NCI-H510A treated with DMSO at 0.1 percent for 48 hours (cell line): ENCODE results near the gene PMPCB.

ENCODE experiments used
- DNase-seq: peaks from one replicate; lab custom pipeline; 2025; lab: John Stamatoyannopoulos, UW

PMPCB gene

DNA sequence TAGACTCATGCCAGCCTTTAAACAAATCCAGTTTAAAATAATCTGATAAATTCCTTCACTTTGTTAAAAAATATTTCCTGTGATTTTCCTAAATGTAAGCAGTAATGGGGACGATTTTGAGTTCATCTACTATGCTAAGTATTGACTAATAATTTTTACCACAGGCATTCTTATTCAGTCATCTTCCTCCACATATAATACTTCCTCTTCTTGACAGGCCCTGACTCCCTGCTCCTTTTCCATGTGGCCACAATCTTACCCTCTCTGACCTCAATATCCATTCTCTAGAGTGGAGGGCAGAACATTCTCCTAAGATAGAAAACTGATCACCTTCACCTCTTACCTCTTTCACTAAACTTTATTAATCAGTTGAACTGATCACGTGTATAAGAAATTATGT is 39.5 kb downstream of the PMPCB start:
- no peak for DNase-seq

DNA sequence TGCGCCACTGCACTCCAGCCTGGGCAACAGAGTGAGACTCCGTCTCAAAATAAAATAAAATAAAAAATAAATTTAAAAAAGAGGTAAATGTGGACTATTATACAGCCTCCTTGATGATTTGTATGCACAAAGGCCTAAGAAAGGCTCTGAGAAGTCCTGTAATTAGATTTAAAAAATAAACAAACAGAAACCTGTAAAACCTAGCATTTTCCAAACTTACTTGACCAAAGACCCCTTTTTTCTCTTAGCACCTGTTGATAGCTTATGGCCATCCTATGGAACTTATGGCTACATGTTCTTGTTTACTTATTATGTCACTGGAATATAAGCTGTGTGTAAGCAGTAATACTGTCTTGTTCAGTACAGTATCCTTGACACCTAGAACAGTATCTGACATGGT is 41.6 kb downstream of the PMPCB start:
- no peak for DNase-seq

GRCh38 chr7:103341466-103341865 is 44.2 kb downstream of the PMPCB start:
- DNase-seq: no peak

DNA sequence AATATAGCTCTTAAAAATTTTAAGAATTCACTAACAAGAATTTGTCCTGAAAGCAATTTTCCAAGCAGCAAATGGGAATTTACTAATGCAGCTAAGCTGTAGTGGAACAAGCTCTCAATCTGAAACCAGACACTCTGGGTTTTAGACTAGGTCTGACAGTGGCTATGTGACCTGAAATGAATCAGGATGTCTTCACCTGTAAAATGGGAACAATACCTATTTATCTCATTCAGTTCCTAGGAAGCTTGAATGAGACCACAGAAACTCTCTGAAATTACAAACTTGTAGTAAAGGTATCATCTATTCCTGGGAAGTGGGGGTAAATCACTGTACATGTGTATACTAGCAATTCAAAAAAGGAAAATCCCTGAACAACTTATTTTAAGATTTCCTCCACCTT is 46.1 kb downstream of the PMPCB start:
- no peak for DNase-seq

DNA sequence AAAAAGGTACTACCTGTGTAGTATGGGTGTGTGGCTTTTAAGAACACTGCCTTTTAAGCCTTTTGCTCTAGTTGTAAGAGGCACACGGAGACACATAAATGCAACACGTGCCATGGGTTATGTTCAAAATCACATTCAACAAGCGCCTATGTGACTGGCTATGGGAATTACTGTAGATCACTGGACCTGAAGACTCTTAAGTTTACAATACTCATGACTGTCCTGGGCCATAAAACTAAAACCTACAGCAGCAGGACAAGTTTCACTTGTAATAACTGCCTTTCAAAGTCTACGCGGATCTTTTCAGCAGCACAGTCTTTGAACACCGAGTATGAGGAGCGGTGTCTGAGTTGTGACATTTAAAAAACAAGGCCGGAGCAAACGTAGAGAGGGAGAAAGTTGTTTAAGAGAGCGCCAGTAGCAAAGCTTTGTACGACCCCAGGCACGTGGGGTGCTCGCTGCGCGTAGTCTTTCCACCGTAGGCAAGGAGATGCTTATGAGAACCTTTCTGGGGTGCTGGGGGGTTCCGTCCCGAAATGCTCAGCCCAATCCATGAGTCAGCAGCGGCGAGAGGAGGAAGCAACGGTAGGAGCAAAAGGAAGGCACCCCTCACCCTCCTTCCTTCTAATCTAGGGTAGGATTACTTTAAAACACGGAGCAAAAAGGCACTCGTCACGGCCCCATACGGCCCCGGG is 46.7 kb downstream of the PMPCB start:
- DNase-seq: no peak

DNA sequence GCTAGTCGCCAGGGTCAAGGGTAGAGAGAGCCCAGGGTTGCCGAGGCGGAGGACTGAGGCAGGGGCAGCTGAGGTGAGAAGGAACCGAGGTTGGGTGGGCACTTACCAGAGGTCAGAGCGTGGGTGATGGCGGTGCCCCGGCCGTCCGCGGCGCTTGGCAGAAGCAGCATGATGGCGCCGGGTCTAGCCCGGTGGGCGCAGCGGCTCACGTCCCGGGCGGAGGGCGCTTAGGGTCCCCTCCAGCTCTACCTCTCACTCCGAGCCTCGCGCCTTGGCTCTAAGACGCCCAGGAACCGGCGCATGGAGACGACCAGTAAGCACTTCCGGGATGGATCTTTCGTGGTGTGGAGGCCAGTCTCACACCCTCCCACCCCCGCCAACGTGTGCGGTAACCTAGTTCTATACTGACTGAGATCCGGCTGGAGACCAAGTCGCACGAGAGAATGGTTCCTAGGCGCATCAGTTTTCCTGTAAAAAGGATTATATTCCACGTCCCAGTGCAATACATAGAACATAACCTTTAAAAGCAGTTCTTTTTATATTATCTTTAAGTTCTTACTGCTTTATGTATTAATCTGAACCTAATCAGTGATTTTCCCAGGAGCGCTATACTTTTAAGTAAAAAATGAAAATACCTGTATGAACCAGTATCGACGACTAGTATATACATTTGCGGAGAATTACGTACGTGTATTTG is 47.4 kb downstream of the PMPCB start, which contains the start of gene DNAJC2:
TSS of gene DNAJC2 (minus strand) at position 315 of the 697 bp plus-strand sequence. CDS start at position 170, 145 bp downstream.
- peak; percentile 68 for DNase-seq

DNA sequence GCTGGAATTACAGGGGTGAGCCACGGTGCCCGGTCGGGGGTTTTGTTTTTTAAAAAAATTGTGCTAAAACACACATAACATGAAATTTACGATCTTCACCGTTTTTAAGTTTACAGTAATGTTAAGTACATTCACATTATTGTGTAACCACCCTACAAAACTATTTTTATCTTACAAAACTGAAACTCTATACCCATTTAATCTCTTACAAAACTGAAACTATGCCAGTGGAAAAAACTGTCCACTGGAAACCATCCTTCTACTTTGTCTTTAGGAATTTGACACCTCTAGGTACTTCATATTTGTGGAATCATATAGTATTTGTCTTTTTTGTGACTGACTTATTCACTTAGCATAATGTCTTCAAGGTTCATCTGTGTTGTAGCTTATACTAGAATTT is 49.2 kb downstream of the PMPCB start:
- DNase-seq: no peak

DNA sequence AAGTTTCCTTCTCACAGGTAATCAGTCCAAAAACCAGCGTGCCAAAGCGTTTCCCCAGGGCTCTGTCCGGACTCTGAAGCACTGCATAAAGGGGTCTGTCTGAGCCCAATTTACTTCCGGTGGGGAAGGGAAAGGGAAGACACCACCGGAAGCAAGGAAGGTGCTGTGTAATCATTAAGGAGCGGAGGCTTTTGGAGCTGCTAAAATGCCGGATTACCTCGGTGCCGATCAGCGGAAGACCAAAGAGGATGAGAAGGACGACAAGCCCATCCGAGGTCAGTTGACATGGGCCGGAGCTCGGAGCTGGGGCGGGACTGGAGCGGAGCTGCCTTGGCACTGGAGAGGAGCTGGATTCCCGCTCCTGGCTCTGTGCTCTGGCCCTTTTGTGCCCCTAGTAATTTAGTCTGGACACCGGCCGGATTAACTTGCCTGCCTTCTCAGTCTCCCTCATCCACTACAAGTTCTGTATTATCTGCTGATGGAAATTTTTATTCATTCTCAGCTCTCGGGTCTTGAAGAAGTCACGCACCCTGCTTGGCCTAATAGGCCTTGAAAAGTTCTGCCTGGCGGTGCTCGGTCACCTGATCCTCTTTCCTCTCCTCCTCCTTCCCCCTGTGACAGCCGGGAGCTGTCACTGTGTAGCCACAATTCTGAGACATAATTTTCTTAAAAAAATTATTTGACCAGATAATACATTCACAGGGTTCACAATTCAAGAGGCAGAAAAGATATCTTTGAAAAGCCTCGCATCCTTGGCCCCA is 50.5 kb downstream of the PMPCB start, which contains the start of gene PSMC2:
TSS of gene PSMC2 (plus strand) at position 137 of the 761 bp plus-strand sequence. CDS start at position 206, 69 bp downstream.
- peak; percentile 71 for DNase-seq

- no peak for DNase-seq
These were observed 51.2 kb downstream of the PMPCB start for GRCh38 chr7:103348452-103348851.

DNA sequence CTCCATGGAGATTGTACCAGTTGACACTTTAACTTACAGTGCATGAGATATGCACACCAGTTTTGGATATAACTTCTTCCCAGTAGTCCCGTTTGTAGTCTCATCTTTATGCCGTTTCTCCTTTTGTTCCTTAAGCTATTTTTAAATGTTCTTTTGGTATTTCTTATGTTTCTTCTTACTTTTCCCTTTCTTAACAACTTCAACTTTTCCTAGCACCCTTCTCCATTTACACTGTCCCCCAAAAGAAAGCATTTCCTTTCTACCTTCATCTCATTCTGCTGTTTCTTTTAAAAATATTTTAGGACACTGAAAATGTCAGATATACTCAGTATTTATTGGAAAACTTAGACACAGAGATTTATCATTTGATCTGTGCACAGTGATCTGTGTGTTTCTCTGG is 51.7 kb downstream of the PMPCB start:
- DNase-seq: no peak

DNA sequence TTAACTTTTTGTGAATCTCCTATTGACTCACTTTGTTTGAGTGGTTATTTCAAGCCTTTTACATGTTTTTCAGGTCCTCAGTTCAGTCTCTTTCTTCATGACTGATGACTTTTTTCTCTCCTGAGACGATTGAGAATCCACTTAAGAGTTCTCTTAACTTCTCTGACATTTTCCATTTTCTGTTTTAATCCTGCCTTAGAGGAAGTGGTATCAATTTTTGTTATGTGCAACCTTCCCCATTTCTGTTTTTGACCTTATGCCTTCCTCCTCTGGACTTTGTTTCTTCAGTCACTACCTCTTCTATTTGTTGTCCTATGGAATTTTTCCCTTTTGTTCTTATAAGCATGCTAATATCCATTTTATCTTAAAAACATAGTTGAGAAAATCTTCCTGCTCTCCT is 52.6 kb downstream of the PMPCB start:
- no peak for DNase-seq
